Adrenal gland (tissue), 5 donors: ENCODE measurements around the gene MAGEB17.

Experiments used
- CTCF ChIP-seq, 6 experiments: fragments of 450-650 bp in 4 of 6; fragments of 200-600 bp in 2 of 6; sonication (generic) in 1 of 6; IDR thresholded peaks; 1 replicate in 5 of 6; 2 replicates in 1 of 6; pipeline versions ENCODE4 v1.5.1 to v1.8.0; 2016 to 2021; ENCODE audit warnings: antibody characterized with exemption in 6 of 6, mild to moderate bottlenecking in 2 of 6, moderate library complexity in 1 of 6
- POLR2A ChIP-seq, 2 donors: fragments of 450-650 bp; IDR thresholded peaks; one replicate each; pipeline ENCODE4 v1.6.1; 2017; ENCODE audit warnings: antibody characterized with exemption in 2 of 2, mild to moderate bottlenecking in 2 of 2, moderate library complexity in 1 of 2
- donor health status: DM: no; HTN: no; CAD: no.

GRCh38 chrX:16148896-16149295 lies 18.4 kb upstream of the MAGEB17 start:
- TF ChIP-seq CTCF (IDR thresholded peaks at IDR 0.05), result no peak
- TF ChIP-seq POLR2A (IDR thresholded peaks at IDR 0.05), result no peak
